Nucleus accumbens (tissue), 56 donors: ENCODE data around the gene ANKH.
"Not testable (repeated sequence)": the region's sequence is repeated elsewhere in the genome, so short reads cannot be mapped to it uniquely, and the experiment has no call there.

ENCODE experiments used
- DNase-seq, 56 donors: peaks; one replicate each; lab custom pipeline; 2025; lab: John Stamatoyannopoulos, UW

ANKH gene

DNA sequence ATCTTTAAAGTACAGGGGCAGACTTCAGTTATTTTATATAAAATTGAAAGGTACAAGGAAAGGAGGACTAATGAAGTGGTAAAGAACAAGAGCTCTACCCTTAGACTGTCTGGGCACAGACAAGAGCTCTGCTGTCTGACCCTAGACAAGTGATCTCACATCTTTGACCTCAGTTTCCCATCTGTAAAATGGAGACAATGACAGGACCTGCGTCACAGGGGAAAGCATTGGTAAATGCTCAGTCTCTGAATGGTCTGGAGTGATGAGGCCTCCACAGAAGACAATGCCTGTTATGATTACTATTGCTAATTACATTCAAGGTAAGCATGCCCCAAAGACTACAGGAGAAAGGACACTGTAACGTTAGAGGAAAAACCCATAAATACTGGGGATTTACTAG lies 37.5 kb downstream of the ANKH start:
- no peak for DNase-seq

DNA sequence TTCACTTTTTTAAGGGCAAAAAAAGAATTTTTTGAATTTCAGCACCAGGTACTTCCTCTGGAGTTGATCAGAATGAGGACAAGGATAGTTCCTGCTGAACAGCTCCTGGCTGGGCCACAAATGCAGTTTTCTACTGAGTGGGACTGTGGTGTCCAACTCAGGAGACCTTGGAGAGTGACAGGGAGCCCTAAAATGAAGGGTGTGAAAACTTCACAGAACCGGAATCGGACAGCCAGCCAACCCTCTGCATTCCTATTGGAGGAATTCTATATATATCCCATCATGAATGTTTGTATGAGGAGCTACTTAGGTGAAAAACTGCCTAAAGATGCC lies 40.6 kb downstream of the ANKH start:
- no peak for DNase-seq

DNA sequence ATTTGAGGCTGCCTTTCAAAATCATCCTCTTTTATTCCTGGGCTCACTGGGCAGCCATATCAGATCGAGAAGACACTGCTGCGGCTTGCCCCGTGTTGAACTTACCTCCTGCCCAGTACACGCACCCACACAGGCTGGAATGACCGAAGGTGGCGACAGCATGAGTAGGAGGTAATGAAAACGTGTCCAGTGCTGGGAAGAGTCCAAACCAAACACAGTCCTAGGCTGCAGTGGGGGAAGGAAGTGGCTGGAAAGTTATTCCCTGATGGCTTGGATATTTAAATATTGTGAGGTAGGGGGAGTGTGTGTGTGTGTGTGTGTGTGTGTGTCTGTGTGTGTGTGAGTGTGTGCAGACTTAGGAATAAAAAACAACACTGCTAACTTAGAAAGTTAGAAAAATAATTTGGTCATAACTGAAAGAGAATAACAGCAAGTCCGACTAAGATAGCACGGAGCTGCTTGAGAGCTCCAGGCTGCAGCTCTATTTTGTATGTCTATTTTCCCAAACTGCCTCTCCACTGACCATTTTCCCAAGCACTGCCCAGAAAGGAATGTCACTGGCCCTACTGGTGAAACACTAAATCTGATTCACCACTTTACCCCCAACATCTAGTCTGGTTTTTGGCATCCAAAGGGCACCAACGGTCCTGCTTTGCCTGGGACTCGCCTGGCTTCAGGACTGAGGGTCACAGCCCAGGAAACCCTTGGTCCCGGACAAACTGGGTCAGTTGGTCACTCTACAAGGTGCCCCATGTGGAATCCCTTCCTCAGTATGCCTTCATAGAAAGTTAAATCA lies 41.2 kb downstream of the ANKH start:
- no peak for DNase-seq

DNA sequence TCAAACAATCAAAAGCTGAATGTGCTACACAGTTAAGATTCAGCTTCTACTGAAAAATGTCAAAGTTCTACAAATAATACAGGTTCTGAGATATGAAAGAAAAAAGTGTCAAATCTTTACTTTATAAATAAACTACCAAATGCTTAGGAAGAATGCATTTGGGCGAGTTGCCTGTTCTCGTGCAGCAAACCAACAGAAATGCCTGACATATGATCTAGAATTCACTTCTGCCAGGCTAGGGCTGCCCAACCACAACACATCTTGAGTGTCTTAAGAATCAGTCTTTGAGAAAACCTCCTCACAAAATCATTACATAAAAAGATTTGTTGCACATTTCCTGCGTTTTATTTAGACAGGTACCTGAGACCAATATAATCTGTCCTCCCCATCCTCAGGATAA lies 42.2 kb downstream of the ANKH start:
- no peak for DNase-seq

DNA sequence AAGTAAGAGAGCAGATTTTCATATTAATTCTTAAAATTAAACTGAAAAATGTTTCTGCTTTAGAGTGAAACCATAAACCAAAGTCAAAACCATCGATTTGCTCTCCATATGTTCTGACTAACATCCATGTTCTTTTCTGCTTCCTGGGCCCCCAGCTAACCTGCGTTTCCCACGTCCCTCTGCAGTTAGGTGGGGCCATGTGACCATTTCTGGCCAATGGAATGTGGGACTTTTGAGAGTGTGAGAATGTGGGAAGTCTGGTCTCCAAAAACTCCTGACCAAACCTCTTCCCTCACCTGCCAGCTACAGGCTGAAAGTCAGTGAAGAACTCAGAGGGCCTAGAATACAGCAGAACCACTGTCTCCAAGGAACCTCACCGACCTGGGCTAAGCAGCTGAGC lies 44.9 kb downstream of the ANKH start:
- DNase-seq = no peak

DNA sequence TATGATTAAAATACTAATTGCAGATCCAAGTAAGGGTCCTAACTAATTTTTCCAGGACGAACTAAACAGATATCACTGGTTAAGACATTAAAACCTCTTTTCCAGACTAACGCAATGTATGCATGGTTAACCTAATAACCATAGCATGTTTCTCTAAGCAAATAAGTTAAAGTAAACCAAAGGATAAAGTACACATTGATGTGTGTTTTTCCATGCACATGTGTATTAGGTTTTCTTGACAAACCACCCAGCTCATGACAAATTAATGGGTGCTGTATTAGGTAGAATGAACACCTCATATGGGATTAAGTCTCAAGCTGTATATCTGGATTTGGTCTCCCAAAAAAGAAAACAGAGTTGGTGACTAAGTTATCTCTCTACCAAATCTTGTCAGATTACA lies 45.6 kb downstream of the ANKH start:
- no peak for DNase-seq

DNA sequence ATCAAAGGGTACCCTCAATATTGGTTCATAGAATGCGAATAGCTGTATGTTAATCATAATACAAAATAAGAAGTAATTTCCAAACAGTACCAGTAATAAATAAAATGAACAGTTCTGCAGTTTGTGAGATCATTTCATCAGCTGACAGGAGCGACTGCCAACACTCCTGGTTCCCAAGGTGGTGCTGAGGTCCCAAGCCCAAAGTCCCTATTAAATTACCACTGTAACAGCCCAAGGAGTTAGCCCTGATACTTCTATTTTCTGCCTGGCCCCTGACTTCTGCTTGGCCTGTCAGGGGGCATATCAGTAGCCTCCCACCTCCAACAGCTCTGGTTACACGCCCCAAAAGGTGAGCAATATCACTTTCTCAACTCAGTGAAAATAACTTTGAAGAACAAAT lies 47.1 kb downstream of the ANKH start:
- DNase-seq = no peak

DNA sequence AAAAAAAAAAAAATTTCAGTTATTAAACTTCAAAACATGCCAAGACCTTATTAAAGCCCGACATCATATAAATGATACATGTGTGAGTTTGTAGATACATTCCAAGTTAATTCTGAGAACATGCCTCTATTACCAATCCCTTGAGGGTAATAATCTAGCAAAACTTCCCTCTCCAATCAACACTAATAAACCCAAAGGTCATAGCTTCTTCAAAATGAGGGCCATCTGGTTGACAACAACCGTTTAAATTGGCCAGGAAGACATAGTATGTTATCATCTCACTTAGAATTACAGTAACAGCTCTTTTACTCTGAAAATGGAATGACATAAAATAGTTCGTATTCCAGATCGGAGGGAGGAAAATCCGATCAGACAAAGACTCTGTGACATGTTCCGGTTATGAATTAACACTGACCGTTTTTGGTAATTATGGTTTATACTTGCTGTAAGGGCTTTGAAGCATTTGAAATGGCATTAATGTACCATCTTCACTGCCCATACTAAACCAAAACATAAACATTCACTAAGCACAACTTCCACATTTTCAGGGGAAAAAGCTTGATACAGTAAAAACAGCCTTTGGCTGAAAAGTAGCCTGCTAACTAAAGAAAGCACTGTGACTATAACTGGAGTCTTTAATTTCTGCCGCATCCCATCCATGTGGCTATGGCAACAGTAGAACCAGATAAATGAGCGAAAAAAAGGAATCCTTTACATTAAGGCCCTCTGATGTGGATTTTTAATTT lies 50.3 kb downstream of the ANKH start:
- DNase-seq = no peak

DNA sequence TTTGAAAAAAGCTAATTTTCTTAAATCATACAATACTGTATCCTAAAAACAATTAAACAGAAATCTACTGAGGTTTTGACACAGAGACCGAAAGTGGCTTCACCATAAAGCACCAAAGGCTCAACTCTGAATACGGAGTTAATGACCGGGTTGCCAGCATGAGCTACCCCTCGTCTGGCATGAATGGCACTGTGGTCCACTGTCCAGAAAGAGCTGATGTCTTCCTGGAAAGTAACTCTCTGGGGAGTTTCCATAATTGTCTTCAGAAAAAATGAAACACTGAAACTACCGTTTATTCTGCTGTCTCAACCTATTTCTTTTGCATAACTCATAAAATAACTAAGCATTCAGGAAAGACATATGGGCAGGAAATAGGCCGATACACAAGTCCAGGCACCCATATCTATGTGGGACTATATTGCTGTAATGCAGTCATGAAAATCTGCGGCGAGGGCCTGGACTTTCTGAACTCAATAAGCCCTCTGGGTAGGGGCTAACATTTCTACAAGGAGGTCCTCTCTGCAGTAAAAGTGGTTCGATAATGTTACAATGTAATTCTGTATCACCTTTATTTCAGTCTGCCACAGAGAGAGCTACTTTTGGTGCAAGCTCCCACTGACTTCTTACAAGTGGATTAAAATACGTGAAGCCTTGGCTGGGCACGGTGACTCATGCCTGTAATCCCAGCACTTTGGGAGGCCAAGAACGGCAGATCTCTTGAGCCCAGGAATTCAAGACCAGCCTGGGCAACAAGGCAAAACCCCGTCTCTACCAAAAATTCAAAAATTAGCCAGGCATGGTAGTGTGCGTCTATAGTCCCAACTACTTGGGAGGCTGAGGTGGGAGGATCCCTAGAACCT lies 52.4 kb downstream of the ANKH start:
- DNase-seq = peak in 1 of 56 donors; percentile 23

DNA sequence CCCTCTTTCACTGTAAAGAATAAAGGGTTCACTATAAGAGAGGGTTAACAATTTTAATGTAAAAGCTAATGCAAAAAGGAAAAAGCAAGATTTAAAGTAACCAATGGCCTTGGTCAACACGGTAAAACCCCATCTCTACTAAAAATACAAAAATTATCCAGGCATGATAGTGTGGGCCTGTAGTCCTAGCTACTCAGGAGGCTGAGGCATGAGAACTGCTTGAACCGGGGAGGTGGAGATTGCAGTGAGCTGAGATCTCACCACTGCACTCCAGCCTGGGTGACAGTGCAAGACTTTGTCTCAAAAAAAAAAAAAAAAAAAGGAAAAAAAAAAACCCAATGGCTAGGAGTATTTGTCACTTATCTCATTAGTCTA lies 53.8 kb downstream of the ANKH start:
- DNase-seq = not testable (repeated sequence)

DNA sequence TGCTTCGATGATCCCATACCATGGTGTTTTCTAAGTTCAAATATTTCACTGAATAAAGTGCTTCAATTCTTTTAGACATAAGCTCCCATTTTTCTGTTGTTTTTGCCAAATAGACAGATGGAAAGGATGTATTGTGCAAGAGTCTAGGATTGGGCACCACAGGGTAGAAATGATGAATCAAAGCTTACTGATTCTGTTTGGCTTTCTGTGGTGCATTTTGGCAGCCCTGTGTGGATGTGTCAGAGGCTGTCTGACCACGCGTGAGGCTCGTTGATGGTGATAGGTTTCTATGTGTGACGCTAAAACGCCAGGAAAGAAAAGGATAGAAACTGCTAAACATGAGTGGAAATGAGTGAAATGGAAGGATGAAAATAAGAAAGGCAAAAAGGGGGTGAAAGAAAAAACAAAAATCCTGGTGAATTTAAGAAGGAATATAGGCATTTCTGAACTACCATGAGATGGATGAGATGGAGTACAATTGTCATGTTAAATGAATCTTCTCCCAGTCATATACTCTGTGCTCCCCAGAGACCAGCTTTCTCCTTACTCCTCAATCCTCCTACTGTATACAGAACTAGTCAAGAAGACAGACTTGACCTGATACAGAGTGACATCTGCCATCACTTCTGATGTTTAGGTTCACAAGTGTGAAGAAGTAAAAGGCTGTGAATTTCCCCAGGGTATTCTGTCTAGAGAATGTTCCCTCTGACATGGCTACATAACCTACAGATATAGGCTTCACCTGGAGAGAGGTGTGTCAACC lies 54.4 kb downstream of the ANKH start:
- DNase-seq = peak in 2 of 56 donors; percentile 5 to 66

DNA sequence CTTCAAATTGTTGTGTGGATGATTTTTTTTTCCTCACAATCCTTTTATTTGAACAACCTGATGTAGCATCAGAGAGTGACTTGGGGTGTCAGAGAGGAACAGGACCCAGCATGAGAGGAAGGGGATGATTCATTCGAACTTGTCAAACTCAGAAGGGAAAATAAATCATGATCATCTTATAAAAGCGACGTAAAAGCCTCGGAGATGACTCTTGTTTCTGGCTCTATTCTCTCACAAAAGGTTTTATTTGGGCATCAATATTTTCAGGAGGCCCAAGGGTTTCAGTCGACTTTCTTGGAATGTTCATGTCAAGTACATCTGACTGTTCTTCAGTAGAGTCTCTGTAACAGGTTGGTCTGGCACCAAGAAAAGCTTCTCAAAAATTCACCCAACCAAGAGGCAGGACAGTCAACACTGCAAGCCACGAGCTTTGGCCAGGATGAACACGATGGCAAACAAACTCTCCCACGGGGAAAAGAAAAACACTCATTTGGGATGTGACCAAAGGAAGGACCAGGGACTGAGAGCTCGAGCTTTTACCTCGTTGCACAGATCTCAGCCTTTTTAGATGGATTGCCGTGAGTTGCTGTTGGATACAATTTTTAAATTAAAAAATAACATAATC lies 55.1 kb downstream of the ANKH start:
- no peak for DNase-seq

DNA sequence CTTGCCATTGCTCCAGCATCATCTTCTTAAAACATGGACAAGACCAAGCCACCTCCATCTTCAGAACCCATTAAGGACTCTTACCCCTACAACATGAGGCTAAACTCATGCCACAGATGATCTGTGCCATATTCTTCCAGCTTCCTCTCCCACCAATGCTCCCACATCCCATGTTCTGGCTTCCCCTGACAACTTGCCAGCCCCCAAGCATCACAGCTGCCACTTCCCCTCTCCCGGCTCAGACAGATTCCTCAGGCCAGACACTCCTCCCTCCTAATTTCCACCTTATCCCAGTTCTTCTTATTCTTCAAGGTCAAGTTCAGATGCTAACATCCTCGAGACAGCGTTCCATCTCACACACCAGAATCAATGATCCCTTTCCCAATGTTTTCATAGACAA lies 57.8 kb downstream of the ANKH start:
- no peak for DNase-seq

DNA sequence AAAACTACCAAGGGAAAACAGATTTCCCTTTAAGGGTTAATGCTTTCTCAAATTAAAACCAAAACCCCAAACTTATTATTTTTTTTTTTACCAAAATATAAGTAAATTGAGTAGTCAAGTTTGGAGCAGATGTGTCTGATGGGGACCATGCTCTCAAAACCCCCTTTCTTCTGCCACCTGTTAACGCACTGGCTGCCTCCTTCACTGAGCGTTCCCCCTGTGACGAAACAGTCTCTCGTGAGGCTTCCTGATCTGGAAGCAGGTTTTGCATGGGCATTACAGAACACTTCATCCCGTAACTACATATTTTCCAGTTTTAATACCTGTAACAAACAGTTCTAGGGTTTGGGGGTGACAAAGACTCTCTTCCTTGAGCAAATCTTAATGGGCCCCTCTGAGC lies 59.4 kb downstream of the ANKH start:
- no peak for DNase-seq

DNA sequence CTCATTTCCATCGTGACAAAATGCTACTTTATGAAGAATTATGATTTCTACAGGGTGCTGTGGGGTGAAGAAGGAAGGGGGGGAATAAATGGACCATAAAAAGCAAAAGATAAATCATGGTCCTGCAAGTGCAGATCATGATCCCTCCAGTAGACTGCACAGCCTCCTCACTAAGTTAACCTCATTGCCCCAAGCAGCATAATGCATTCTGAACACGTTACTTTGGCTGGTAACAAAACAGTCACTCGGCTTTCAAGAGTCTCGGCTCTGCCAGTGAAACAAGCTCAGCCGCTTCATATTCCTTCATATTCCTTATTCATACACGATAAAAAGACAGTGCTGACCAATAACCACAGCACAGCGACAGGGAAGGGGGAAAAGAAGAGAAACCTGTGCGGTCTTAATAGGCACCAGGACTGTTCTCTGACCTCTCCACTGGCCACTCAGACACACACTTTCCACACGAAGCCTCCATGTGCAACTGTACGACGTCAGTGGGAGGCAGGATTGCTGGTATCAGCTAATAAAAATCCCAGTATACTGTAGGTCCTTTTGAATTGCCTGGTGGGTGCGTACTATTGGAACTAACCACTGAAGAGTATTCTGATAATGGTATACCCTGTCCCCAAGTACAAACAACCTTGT lies 60.5 kb downstream of the ANKH start:
- DNase-seq = peak in 21 of 56 donors; percentile 5 to 45 (median 21)

DNA sequence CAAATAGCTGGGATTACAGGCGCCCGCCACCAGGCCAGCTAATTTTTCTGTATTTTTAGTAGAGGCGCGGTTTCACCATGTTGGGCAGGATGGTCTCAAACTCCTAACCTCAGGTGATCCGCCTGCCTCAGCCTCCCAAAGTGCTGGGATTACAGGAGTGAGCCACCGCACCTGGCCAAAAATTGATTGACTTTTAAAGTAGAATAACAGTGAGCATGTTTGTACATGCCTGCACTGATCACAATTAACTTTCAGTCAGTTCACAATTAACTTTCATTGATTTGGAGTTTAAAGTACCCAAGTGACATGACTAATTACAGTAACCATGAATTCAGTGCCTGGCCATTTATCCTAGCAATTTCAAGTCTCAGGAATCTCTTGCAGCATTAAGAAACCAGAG lies 61.3 kb downstream of the ANKH start:
- no peak for DNase-seq

DNA sequence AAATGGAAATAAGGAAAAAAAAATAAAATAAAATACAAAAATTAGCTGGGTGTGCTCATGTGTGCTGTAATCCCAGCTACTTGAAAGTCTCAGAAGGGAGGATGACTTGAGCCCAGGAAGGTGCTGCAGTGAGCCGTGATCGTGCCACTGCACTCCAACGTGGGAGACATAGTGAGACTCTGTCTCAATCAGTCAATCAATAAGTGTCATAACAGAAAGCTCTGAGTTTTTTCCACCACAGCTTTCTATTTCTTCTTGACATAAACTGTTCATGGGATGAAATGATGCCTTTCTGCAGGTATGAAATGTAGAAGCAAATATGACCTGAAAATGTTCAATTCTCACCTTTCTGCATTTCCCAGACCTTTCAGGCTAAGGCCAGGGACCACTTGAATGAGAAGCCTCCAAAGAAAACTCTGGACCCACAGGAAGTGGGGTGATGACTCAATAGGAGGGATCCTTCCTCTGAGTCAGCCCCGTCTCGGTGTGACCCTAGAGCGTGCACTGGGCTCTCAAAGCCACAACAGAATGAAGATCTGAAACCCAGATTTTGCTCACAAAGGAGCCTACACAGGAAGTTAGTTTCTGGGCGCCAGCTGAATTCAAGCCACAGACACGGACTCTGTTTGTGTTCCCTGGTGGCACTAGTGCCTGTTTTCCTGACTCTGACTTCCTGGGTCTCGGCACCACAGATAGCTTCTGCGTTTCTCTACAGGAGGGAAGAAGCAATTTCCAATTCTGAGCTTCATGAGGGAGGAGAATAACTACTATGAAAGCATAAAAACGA lies 62.0 kb downstream of the ANKH start:
- peak in 41 of 56 donors; percentile 12 to 69 (median 34) for DNase-seq

DNA sequence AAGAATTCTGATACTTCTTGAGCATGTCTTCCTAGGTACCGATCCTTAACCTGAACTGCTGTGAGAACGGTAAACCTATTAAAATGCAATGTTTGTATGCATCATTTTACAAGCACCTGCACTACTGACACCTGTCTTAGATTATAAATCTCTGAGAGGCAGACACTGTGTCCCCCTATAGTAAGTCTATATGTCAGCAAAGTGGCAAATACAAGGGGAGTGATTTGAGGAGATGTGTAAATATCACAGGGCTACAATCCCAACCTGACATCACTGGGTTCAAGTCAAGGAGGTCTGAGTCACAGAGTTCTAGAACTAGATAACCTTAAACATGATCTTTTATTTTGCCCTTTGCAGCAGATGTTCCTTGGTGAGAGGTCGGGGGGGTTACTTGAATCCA lies 64.1 kb downstream of the ANKH start:
- no peak for DNase-seq

DNA sequence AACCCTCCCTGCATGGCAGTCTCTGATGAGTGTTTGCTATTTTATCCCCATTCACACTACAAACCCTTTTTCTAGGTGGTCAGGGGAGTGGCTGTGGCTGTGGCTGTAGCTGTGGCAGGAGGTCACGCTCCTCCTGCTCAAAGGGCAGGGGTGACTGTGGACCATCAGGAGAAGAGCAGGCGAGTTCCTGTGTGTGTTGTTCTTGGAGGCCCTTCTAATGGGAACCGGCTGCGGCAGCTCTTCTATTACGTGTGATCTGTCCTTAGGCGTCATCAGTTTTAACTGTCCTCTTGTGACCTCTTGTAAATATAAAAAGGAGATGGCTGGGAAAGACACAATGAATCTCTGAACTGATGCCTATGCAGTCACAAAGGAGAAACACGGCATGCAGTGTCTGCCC lies 65.1 kb downstream of the ANKH start:
- peak in 1 of 56 donors; percentile 17 for DNase-seq
